C4-2B (cell line): Measurements from ENCODE around the gene ENPP3.

Experiments
- ZFX ChIP-seq: fragments of 450-650 bp; IDR thresholded peaks from 2 replicates; pipeline ENCODE4 v1.6.1; 2017
- TF ChIP-seq, protein P1 (sequence below): fragments of 450-650 bp; conservative IDR thresholded peaks from 2 replicates; pipeline ENCODE4 v1.5.1; 2017; ENCODE audit warnings: mild to moderate bottlenecking

DNA sequence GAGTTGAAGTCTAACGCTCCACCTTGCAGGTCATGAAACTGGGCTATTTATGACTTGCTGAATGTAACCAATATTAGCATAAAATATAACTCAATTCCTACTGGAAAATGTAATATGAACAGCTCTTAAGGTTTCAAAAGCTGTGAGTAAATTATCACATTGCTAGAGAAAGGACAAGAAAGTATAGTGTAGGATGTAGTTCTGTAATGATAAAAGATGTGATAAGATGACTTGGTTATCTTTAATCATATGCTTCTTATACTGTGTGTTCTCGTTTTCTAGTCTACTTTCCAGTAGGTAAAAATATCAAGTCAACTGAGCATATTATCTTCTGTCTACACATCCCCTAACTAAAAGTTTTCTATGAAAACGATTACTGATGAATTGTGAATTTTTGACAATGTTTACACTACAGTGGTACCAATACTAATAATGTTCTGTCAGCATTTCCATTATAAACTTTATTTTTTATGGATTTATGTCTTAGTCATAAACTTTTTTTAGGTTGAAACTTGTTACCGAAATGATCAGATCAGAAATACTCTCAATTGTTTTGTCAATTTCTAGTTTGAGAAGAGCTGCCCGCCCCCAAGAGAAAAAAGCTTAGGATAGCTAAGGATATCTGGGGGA, 23.7 kb upstream of the ENPP3 start:
- TF ChIP-seq, protein P1, sequence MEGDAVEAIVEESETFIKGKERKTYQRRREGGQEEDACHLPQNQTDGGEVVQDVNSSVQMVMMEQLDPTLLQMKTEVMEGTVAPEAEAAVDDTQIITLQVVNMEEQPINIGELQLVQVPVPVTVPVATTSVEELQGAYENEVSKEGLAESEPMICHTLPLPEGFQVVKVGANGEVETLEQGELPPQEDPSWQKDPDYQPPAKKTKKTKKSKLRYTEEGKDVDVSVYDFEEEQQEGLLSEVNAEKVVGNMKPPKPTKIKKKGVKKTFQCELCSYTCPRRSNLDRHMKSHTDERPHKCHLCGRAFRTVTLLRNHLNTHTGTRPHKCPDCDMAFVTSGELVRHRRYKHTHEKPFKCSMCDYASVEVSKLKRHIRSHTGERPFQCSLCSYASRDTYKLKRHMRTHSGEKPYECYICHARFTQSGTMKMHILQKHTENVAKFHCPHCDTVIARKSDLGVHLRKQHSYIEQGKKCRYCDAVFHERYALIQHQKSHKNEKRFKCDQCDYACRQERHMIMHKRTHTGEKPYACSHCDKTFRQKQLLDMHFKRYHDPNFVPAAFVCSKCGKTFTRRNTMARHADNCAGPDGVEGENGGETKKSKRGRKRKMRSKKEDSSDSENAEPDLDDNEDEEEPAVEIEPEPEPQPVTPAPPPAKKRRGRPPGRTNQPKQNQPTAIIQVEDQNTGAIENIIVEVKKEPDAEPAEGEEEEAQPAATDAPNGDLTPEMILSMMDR, result no peak
- TF ChIP-seq ZFX, result no peak
